Endothelial cell (in vitro differentiated cells): ENCODE data around the gene MGAT4A. TPM values are rescaled to one million over a fixed set of nuclear protein-coding genes. Genes with fewer than 3 reads are reported as not detected.

ENCODE experiments used
- DNase-seq: peaks from one replicate; pipeline ENCODE4 v3.0.0; 2021; ENCODE audit warnings: low spot score
- H3K27ac Mint-ChIP-seq: one replicate; pipeline ENCODE4 v1.8.0; 2021; ENCODE audit warnings: mixed read lengths, inconsistent platforms; ENCODE audit not compliant: unreplicated experiment
- H3K27me3 Mint-ChIP-seq: one replicate; pipeline ENCODE4 v1.8.0; 2021; ENCODE audit warnings: mild to moderate bottlenecking, moderate library complexity, mixed read lengths, inconsistent platforms; ENCODE audit not compliant: unreplicated experiment
- H3K36me3 Mint-ChIP-seq: one replicate; pipeline ENCODE4 v1.8.0; 2021; ENCODE audit warnings: mild to moderate bottlenecking, low read depth, mixed read lengths, inconsistent platforms; ENCODE audit not compliant: unreplicated experiment
- H3K4me1 Mint-ChIP-seq: one replicate; pipeline ENCODE4 v1.8.0; 2021; ENCODE audit warnings: mild to moderate bottlenecking, mixed read lengths, inconsistent platforms; ENCODE audit not compliant: unreplicated experiment
- H3K4me3 Mint-ChIP-seq: one replicate; pipeline ENCODE4 v1.8.0; 2021; ENCODE audit warnings: mild to moderate bottlenecking, mixed read lengths, inconsistent platforms; ENCODE audit not compliant: unreplicated experiment
- H3K9me3 Mint-ChIP-seq: one replicate; pipeline ENCODE4 v1.8.0; 2021; ENCODE audit warnings: mixed read lengths, inconsistent platforms; ENCODE audit not compliant: unreplicated experiment
- total RNA-seq: library from RNA; stranded (reverse); fragmentation: NEBNext Ultra II Directional; extraction: Animal tissue kit (Norgen Biotek cat#: 25700); gene quantifications from one replicate; pipeline ENCODE4 v1.2.1, GENCODE V29; 2021; ENCODE audit not compliant: unreplicated experiment
- TF ChIP-seq, protein P1 (sequence below): fragments of 200-600 bp; sonication (generic); IDR thresholded peaks from one replicate; pipeline ENCODE4 v1.5.0; 2021; ENCODE audit warnings: antibody characterized with exemption; ENCODE audit not compliant: unreplicated experiment

The MGAT4A gene
- total RNA-seq, 1 donor from 2014 or later: 7.3 TPM

DNA sequence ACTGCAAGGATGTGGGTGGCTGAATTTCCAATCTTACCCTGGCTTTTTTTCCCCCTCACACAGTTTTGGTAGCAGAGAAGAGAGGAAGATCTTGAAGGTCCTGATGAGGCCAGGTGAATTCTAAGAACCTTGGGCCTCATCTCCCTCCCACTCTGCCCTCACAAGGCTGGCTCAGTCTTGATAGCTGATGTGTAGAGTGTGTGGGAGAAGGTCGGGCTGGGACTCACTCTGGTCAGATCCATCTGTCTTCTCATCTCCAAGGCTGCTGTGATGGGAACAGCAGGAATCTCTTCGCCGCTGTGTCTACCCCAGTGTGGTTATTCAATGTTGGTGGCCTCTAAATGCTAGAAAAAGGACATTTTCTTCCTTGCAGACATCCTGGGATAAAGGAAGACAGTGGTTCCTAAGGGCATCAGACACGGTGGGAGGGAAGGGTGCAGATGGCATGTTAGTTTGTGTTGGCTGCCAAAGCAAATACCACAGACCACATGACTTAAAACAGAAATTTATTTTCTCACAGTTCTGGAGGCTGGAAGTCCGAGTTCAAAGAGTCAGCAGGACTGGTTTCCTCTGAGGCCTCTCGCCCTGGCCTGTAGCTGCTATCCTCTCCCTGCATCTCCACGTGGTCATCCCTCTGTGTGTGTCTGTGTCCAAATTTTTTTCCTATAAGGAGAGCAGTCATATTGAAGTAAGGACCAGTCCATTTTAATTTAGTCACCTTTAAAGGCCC lies 37.6 kb upstream of the MGAT4A start:
- peaks cover 4% of the 10 kb centered on the region for H3K36me3 Mint-ChIP-seq
- no peak overlapping the region for H3K4me3 Mint-ChIP-seq
- peaks cover 7% of the 10 kb centered on the region for H3K4me1 Mint-ChIP-seq
- H3K9me3 Mint-ChIP-seq: no peaks in the 10 kb centered on the region
- peaks cover 15% of the 10 kb centered on the region for H3K27me3 Mint-ChIP-seq
- DNase-seq: no peak
- TF ChIP-seq, protein P1, sequence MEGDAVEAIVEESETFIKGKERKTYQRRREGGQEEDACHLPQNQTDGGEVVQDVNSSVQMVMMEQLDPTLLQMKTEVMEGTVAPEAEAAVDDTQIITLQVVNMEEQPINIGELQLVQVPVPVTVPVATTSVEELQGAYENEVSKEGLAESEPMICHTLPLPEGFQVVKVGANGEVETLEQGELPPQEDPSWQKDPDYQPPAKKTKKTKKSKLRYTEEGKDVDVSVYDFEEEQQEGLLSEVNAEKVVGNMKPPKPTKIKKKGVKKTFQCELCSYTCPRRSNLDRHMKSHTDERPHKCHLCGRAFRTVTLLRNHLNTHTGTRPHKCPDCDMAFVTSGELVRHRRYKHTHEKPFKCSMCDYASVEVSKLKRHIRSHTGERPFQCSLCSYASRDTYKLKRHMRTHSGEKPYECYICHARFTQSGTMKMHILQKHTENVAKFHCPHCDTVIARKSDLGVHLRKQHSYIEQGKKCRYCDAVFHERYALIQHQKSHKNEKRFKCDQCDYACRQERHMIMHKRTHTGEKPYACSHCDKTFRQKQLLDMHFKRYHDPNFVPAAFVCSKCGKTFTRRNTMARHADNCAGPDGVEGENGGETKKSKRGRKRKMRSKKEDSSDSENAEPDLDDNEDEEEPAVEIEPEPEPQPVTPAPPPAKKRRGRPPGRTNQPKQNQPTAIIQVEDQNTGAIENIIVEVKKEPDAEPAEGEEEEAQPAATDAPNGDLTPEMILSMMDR: no peak
- H3K27ac Mint-ChIP-seq: no peak overlapping the region

DNA sequence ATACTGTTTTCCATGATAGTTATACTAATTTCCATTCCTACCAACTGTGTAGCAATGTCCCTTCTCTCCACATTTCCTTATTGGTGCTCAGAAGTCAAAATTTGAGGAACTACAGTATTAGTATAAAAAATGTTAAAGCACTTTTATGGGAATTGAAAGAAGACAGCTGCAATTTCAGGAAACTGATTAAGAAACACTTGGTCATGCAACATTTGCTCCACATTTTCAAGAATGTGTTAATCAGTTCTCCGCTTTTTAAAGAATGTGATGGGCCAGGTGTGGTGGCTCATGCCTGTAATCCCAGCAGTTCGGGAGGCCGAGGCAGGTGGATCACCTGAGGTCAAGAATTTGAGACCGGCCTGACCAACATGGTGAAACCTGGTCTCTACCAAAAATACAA lies 33.6 kb upstream of the MGAT4A start:
- Mint-ChIP-seq H3K9me3 (no peaks in the 10 kb centered on the region), H3K4me3 (no peak overlapping the region), H3K27ac (no peak overlapping the region), H3K4me1 (no peaks in the 10 kb centered on the region), H3K36me3 (no peaks in the 10 kb centered on the region), H3K27me3 (peaks cover 5% of the 10 kb centered on the region)
- TF ChIP-seq, protein P1: no peak
- DNase-seq: no peak

GRCh38 chr2:98763209-98763951 lies 32.4 kb upstream of the MGAT4A start:
- Mint-ChIP-seq H3K27me3 (peaks cover 2% of the 10 kb centered on the region), H3K36me3 (no peaks in the 10 kb centered on the region), H3K4me1 (no peaks in the 10 kb centered on the region), H3K9me3 (no peaks in the 10 kb centered on the region), H3K27ac (no peak overlapping the region), H3K4me3 (no peak overlapping the region)
- TF ChIP-seq, protein P1: no peak
- DNase-seq: no peak

- H3K4me1 Mint-ChIP-seq: peaks cover 2% of the 10 kb centered on the region
- no peaks in the 10 kb centered on the region for H3K36me3 Mint-ChIP-seq
- no peak overlapping the region for H3K4me3 Mint-ChIP-seq
- TF ChIP-seq, protein P1: no peak
- no peaks in the 10 kb centered on the region for H3K9me3 Mint-ChIP-seq
- peaks cover 2% of the 10 kb centered on the region for H3K27me3 Mint-ChIP-seq
- DNase-seq: no peak
- no peak overlapping the region for H3K27ac Mint-ChIP-seq
Observed at GRCh38 chr2:98761909-98762308, 31.0 kb upstream of the MGAT4A start.

GRCh38 chr2:98761267-98761781 lies 30.4 kb upstream of the MGAT4A start:
- DNase-seq: no peak
- Mint-ChIP-seq H3K27me3 (peaks cover 2% of the 10 kb centered on the region), H3K4me1 (peaks cover 2% of the 10 kb centered on the region), H3K27ac (no peak overlapping the region), H3K9me3 (no peaks in the 10 kb centered on the region), H3K36me3 (no peaks in the 10 kb centered on the region), H3K4me3 (no peak overlapping the region)
- TF ChIP-seq, protein P1: no peak
